Mesothelial cell of epicardium (in vitro differentiated cells): ENCODE data around the gene AOPEP. TPM values are rescaled to one million over a fixed set of nuclear protein-coding genes. Genes with fewer than 3 reads are reported as not detected.

Experiments
- DNase-seq, 2 experiments: peaks; one replicate each; pipeline ENCODE4 v3.0.0; 2021; ENCODE audit warnings: low spot score in 2 of 2; ENCODE audit not compliant: unreplicated experiment in 2 of 2
- H3K27ac Mint-ChIP-seq: 2 replicates; pipeline ENCODE4 v1.8.0; 2021; ENCODE audit warnings: mixed read lengths
- H3K27me3 Mint-ChIP-seq: 2 replicates; pipeline ENCODE4 v1.8.0; 2021; ENCODE audit warnings: low read depth, mixed read lengths
- H3K36me3 Mint-ChIP-seq: 2 replicates; pipeline ENCODE4 v1.8.0; 2021; ENCODE audit warnings: mixed read lengths
- H3K4me1 Mint-ChIP-seq: 2 replicates; pipeline ENCODE4 v1.8.0; 2021; ENCODE audit warnings: mixed read lengths
- H3K4me3 Mint-ChIP-seq: 2 replicates; pipeline ENCODE4 v1.8.0; 2021; ENCODE audit warnings: mild to moderate bottlenecking, moderate library complexity, mixed read lengths
- H3K9me3 Mint-ChIP-seq: 2 replicates; pipeline ENCODE4 v1.8.0; 2021; ENCODE audit warnings: mixed read lengths
- CTCF ChIP-seq: fragments of 200-600 bp; sonication (generic); IDR thresholded peaks from one replicate; pipeline ENCODE4 v1.5.0; 2021; ENCODE audit warnings: antibody characterized with exemption; ENCODE audit not compliant: unreplicated experiment
- total RNA-seq: library from RNA; stranded (reverse); gene quantifications from 3 replicates; pipeline ENCODE4 v1.2.1, GENCODE V29; 2021

Gene AOPEP
- total RNA-seq, 1 donor from 2014 or later: 63.0 TPM

- H3K27me3 Mint-ChIP-seq: no peaks in the 10 kb centered on the region
- H3K9me3 Mint-ChIP-seq: no peaks in the 10 kb centered on the region
- no peak overlapping the region for H3K27ac Mint-ChIP-seq
- no peak for TF ChIP-seq CTCF
- peaks cover 4% of the 10 kb centered on the region for H3K36me3 Mint-ChIP-seq
- H3K4me3 Mint-ChIP-seq: no peak overlapping the region
- no peak for DNase-seq
- H3K4me1 Mint-ChIP-seq: peaks cover 9% of the 10 kb centered on the region
These were observed 124.3 kb downstream of the AOPEP start for GRCh38 chr9:94850540-94851434.

GRCh38 chr9:94851467-94851866, 125.0 kb downstream of the AOPEP start:
- TF ChIP-seq CTCF: no peak
- no peak for DNase-seq
- Mint-ChIP-seq H3K36me3 (no peaks in the 10 kb centered on the region), H3K9me3 (no peaks in the 10 kb centered on the region), H3K4me1 (peaks cover 9% of the 10 kb centered on the region), H3K4me3 (no peak overlapping the region), H3K27ac (no peak overlapping the region), H3K27me3 (no peaks in the 10 kb centered on the region)

GRCh38 chr9:94851892-94852291, 125.4 kb downstream of the AOPEP start:
- Mint-ChIP-seq H3K4me3 (no peak overlapping the region), H3K27ac (no peak overlapping the region), H3K36me3 (no peaks in the 10 kb centered on the region), H3K27me3 (no peaks in the 10 kb centered on the region), H3K9me3 (no peaks in the 10 kb centered on the region), H3K4me1 (peaks cover 9% of the 10 kb centered on the region)
- DNase-seq: no peak
- TF ChIP-seq CTCF: no peak

- H3K9me3 Mint-ChIP-seq: no peaks in the 10 kb centered on the region
- H3K27me3 Mint-ChIP-seq: no peaks in the 10 kb centered on the region
- DNase-seq: no peak
- H3K4me3 Mint-ChIP-seq: no peak overlapping the region
- no peak overlapping the region for H3K27ac Mint-ChIP-seq
- H3K4me1 Mint-ChIP-seq: peaks cover 5% of the 10 kb centered on the region
- TF ChIP-seq CTCF: no peak
- H3K36me3 Mint-ChIP-seq: no peaks in the 10 kb centered on the region
These were observed 125.9 kb downstream of the AOPEP start for GRCh38 chr9:94852373-94852772.

- Mint-ChIP-seq H3K27me3 (no peaks in the 10 kb centered on the region), H3K27ac (no peak overlapping the region), H3K4me3 (no peak overlapping the region), H3K9me3 (peaks cover 5% of the 10 kb centered on the region), H3K36me3 (peaks cover 5% of the 10 kb centered on the region), H3K4me1 (no peaks in the 10 kb centered on the region)
- DNase-seq: no peak
- TF ChIP-seq CTCF: no peak
These were observed 127.4 kb downstream of the AOPEP start for GRCh38 chr9:94853887-94854286.
